SU-DHL-6 (cell line): ENCODE measurements around the gene NFATC3.

ENCODE experiments used
- EZH2phosphoT487 ChIP-seq: fragments of 200-600 bp; sonication (generic), shearing (Covaris generic); conservative IDR thresholded peaks from 2 replicates; pipeline ENCODE4 v1.6.1; 2018; ENCODE audit warnings: mild to moderate bottlenecking, antibody characterized with exemption, low read length, moderate library complexity, mixed read lengths
- TF ChIP-seq, protein P1 (sequence below): fragments of 200-600 bp; sonication (generic); IDR thresholded peaks from one replicate; pipeline ENCODE4 v1.5.1; 2017; ENCODE audit warnings: antibody characterized with exemption, mild to moderate bottlenecking, low read length, moderate library complexity; ENCODE audit not compliant: insufficient read depth, poor library complexity, severe bottlenecking

GRCh38 chr16:68270353-68270752 is 185.2 kb downstream of the NFATC3 start:
- TF ChIP-seq, protein P1, sequence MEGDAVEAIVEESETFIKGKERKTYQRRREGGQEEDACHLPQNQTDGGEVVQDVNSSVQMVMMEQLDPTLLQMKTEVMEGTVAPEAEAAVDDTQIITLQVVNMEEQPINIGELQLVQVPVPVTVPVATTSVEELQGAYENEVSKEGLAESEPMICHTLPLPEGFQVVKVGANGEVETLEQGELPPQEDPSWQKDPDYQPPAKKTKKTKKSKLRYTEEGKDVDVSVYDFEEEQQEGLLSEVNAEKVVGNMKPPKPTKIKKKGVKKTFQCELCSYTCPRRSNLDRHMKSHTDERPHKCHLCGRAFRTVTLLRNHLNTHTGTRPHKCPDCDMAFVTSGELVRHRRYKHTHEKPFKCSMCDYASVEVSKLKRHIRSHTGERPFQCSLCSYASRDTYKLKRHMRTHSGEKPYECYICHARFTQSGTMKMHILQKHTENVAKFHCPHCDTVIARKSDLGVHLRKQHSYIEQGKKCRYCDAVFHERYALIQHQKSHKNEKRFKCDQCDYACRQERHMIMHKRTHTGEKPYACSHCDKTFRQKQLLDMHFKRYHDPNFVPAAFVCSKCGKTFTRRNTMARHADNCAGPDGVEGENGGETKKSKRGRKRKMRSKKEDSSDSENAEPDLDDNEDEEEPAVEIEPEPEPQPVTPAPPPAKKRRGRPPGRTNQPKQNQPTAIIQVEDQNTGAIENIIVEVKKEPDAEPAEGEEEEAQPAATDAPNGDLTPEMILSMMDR, result no peak
- no peak for TF ChIP-seq EZH2phosphoT487
